Measurements from ENCODE around the gene TNIP2.

The TNIP2 gene

DNA sequence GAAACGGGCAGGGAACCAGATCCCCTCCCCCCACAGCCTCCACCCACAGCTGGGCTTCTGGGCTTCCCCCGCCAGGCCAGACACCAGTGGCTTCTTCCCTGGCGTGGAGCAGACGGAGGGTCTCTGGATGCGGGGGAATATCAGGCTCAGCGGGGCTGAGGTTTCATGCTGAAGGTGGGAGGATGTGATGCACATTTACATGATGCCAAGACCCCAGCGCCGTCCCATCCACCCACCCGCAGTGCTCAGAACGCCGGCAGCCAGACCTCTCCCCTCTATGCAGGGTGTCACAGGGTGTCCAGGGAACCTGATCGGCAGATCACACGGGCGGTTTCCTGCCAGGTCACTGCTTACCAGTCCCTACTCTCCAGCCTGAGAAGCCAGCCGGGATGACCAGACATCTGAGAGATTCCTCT lies 12.8 kb upstream of the TNIP2 start:
- H3K4me3 ChIP-seq (ENCODE audit: low read length), result no peak overlapping the region
- no peak overlapping the region for H2AFZ ChIP-seq (ENCODE audit: low read depth, low read length)
- H3K9ac ChIP-seq (ENCODE audit: low read length), result no peak overlapping the region

DNA sequence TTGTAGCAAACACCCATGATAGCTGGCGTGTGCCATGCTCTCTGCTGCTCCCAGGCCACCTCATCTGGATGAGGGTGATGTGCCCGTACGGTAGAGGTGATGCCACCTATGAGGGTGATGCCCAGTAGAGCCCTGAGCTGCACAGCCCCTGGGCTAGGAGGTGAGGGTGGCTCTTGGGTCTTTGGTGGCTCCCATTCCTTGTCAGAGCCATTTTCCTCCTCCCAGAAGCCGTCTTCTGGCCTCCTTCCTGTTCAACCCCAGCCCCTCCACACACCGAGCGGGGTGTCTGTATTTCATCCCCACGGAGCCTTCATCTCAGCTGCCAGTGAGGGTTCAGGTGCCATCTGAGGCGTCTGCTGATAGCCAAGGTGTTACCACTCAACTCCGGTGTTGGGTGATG lies 12.0 kb upstream of the TNIP2 start:
- H3K79me2 ChIP-seq (ENCODE audit: low read length), result no peaks in the 10 kb centered on the region
- H3K4me1 ChIP-seq (ENCODE audit: low read length), result peaks cover 14% of the 10 kb centered on the region
- no peak overlapping the region for H3K4me2 ChIP-seq (ENCODE audit: low read length)
- no peak overlapping the region for H3K27ac ChIP-seq (ENCODE audit: low read length)
- TF ChIP-seq, protein P1, sequence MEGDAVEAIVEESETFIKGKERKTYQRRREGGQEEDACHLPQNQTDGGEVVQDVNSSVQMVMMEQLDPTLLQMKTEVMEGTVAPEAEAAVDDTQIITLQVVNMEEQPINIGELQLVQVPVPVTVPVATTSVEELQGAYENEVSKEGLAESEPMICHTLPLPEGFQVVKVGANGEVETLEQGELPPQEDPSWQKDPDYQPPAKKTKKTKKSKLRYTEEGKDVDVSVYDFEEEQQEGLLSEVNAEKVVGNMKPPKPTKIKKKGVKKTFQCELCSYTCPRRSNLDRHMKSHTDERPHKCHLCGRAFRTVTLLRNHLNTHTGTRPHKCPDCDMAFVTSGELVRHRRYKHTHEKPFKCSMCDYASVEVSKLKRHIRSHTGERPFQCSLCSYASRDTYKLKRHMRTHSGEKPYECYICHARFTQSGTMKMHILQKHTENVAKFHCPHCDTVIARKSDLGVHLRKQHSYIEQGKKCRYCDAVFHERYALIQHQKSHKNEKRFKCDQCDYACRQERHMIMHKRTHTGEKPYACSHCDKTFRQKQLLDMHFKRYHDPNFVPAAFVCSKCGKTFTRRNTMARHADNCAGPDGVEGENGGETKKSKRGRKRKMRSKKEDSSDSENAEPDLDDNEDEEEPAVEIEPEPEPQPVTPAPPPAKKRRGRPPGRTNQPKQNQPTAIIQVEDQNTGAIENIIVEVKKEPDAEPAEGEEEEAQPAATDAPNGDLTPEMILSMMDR (IDR thresholded peaks at IDR 0.05; ENCODE audit: low read depth, low read length), result no peak
- TF ChIP-seq EZH2phosphoT487 (IDR thresholded peaks at IDR 0.05; ENCODE audit: low read depth), result no peak
- H3K36me3 ChIP-seq (replicated peaks; ENCODE audit: low read depth, low read length), result no peaks in the 10 kb centered on the region
- no peaks in the 10 kb centered on the region for H3K9me3 ChIP-seq (ENCODE audit: insufficient read depth, low read length)
- no peak overlapping the region for H3K4me3 ChIP-seq (ENCODE audit: low read length)
- no peaks in the 10 kb centered on the region for H3K27me3 ChIP-seq (ENCODE audit: low read depth, low read length)
- no peak overlapping the region for H2AFZ ChIP-seq (ENCODE audit: low read depth, low read length)
- no peaks in the 10 kb centered on the region for H4K20me1 ChIP-seq (ENCODE audit: insufficient read depth, low read length)
- H3K9ac ChIP-seq (ENCODE audit: low read length), result no peak overlapping the region

More for the DNA sequence above, 12.8 kb upstream of the TNIP2 start:
- Histone ChIP-seq H3K4me2 (ENCODE audit: low read length) (no peak overlapping the region), H3K36me3 (replicated peaks; ENCODE audit: low read depth, low read length) (no peaks in the 10 kb centered on the region), H3K4me1 (ENCODE audit: low read length) (peaks cover 14% of the 10 kb centered on the region), H3K27me3 (ENCODE audit: low read depth, low read length) (no peaks in the 10 kb centered on the region), H4K20me1 (ENCODE audit: insufficient read depth, low read length) (no peaks in the 10 kb centered on the region), H3K9me3 (ENCODE audit: insufficient read depth, low read length) (no peaks in the 10 kb centered on the region), H3K79me2 (ENCODE audit: low read length) (no peaks in the 10 kb centered on the region), H3K27ac (ENCODE audit: low read length) (no peak overlapping the region)
- TF ChIP-seq, protein P1 (IDR thresholded peaks at IDR 0.05; ENCODE audit: low read depth, low read length), result no peak
- no peak for TF ChIP-seq EZH2phosphoT487 (IDR thresholded peaks at IDR 0.05; ENCODE audit: low read depth)

DNA sequence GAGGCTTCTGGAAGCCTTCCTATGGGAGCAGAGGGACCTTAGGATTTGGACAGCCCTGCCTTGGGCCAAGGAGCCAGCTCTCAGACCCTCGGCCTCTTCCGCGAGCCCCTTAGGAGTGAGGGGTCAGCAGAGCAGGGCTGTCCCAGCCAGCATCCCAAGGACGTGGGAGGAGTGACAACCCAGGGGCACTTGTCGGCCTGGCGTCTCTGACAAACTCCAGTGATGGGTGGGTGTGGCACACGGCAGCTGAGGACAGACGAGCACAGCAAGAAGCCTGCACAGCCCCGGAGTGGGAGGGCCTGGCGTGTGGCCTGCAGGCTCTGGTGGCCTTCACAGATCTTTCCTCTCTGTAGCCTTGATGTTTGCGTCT lies 11.6 kb upstream of the TNIP2 start:
- TF ChIP-seq, protein P1 (IDR thresholded peaks at IDR 0.05; ENCODE audit: low read depth, low read length), result no peak
- no peak for TF ChIP-seq EZH2phosphoT487 (IDR thresholded peaks at IDR 0.05; ENCODE audit: low read depth)
- Histone ChIP-seq H2AFZ (ENCODE audit: low read depth, low read length) (no peak overlapping the region), H3K9me3 (ENCODE audit: insufficient read depth, low read length) (no peaks in the 10 kb centered on the region), H3K36me3 (replicated peaks; ENCODE audit: low read depth, low read length) (no peaks in the 10 kb centered on the region), H3K4me3 (ENCODE audit: low read length) (no peak overlapping the region), H3K79me2 (ENCODE audit: low read length) (no peaks in the 10 kb centered on the region), H3K4me2 (ENCODE audit: low read length) (no peak overlapping the region), H3K4me1 (ENCODE audit: low read length) (peaks cover 14% of the 10 kb centered on the region), H3K27ac (ENCODE audit: low read length) (no peak overlapping the region), H3K27me3 (ENCODE audit: low read depth, low read length) (no peaks in the 10 kb centered on the region), H3K9ac (ENCODE audit: low read length) (no peak overlapping the region), H4K20me1 (ENCODE audit: insufficient read depth, low read length) (no peaks in the 10 kb centered on the region)

DNA sequence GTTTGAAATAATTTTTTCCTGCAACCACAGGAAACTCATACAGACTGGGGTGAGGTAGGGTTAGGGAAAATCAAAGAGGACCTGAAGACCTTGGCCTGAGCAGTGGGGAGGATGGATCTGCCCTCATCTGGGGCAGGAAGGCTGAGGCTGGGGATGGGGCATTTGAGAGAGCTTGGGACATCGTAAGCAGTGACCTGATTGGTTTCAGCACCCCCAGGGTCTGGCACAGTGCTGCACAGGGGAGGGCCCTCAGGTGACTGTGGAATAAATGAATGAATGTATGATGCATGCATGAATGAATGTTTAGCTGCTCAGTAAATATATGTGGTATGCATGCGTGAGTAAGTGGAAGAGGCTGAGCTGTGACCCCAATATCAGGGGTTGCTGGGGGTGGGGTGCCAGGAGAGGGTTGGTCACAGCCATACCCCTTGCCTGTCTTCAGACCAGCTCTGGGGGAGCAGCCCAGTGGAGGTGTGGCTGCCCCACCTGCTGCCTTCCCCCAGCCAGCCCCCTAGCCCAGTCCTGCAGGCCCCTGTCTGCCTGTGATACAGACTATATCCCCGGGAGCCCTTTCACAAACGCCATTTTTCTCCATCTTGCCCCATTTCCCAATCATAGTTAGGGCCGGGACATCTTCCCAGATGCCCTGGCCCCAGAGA lies 11.0 kb upstream of the TNIP2 start:
- TF ChIP-seq EZH2phosphoT487 (IDR thresholded peaks at IDR 0.05; ENCODE audit: low read depth), result no peak
- TF ChIP-seq, protein P1 (IDR thresholded peaks at IDR 0.05; ENCODE audit: low read depth, low read length), result no peak
- Histone ChIP-seq H3K4me3 (ENCODE audit: low read length) (no peak overlapping the region), H3K4me1 (ENCODE audit: low read length) (peaks cover 14% of the 10 kb centered on the region), H3K4me2 (ENCODE audit: low read length) (no peak overlapping the region), H2AFZ (ENCODE audit: low read depth, low read length) (no peak overlapping the region), H3K79me2 (ENCODE audit: low read length) (no peaks in the 10 kb centered on the region), H4K20me1 (ENCODE audit: insufficient read depth, low read length) (no peaks in the 10 kb centered on the region), H3K27me3 (ENCODE audit: low read depth, low read length) (no peaks in the 10 kb centered on the region), H3K36me3 (replicated peaks; ENCODE audit: low read depth, low read length) (no peaks in the 10 kb centered on the region), H3K27ac (ENCODE audit: low read length) (no peak overlapping the region), H3K9ac (ENCODE audit: low read length) (no peak overlapping the region), H3K9me3 (ENCODE audit: insufficient read depth, low read length) (no peaks in the 10 kb centered on the region)

All from OCI-LY3 (cell line).